SK-N-SH (cell line): Measurements from ENCODE around the gene DDIT3.

Experiments
- CHD2 ChIP-seq: fragments of 150-350 bp; IDR thresholded peaks from 2 replicates; pipeline ENCODE4 v1.6.1; 2018; ENCODE audit warnings: low read length; ENCODE audit not compliant: partially characterized antibody
- EP300 ChIP-seq, 2 experiments: IDR thresholded peaks; 2 replicates each; pipeline versions ENCODE4 v1.4.0 to v1.6.1; 2012; ENCODE audit warnings: borderline replicate concordance in 1 of 2, low read depth in 1 of 2, low read length in 1 of 2
- EZH2phosphoT487 ChIP-seq: fragments of 200-600 bp; sonication (generic); IDR thresholded peaks from 2 replicates; pipeline ENCODE4 v1.6.1; 2017; ENCODE audit warnings: low read depth, mixed run types, mild to moderate bottlenecking, antibody characterized with exemption, moderate library complexity, borderline replicate concordance
- POLR2AphosphoS5 ChIP-seq: IDR thresholded peaks from 2 replicates; pipeline ENCODE4 v1.6.1; 2012; ENCODE audit warnings: low read depth, low read length
- TAF1 ChIP-seq: IDR thresholded peaks from 2 replicates; pipeline ENCODE4 v1.6.1; 2012; ENCODE audit warnings: low read depth, mild to moderate bottlenecking, low read length, moderate library complexity, borderline replicate concordance
- TEAD4 ChIP-seq: IDR thresholded peaks from 2 replicates; pipeline ENCODE4 v1.4.0; 2012; ENCODE audit warnings: mild to moderate bottlenecking, borderline replicate concordance; ENCODE audit not compliant: insufficient read depth
- YY1 ChIP-seq: IDR thresholded peaks from 2 replicates; pipeline ENCODE4 v1.4.0; 2012; ENCODE audit warnings: low read depth, mild to moderate bottlenecking
- TF ChIP-seq, protein P1 (sequence below): fragments of 200-600 bp; sonication (generic); IDR thresholded peaks from 2 replicates; pipeline ENCODE4 v1.6.1; 2017; ENCODE audit warnings: antibody characterized with exemption, mild to moderate bottlenecking, moderate library complexity
- TF ChIP-seq, protein P2 (sequence below): IDR thresholded peaks from 2 replicates; pipeline ENCODE4 v1.6.1; 2012; ENCODE audit warnings: mild to moderate bottlenecking, low read depth, low read length, moderate library complexity
- TF ChIP-seq, protein P3 (sequence below): IDR thresholded peaks from 2 replicates; pipeline ENCODE4 v1.4.0; 2012; ENCODE audit warnings: low read depth, borderline replicate concordance

DNA sequence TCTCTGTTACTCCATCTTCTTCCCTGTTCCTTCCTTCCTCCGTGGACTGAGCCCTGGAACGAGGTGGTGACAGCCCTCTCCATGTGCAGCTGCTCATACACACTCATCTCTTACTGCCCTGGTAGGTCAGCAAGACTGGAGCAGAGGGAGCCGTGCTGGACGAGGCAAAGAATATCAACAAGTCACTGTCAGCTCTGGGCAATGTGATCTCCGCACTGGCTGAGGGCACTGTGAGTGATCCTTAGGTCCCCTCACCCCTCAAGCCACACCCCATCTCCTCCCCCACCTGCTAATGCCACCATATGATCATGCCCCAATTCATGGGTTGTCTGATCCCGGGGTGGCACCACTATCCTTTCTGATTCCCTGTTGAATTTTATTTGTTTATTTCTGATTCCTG lies 48.5 kb upstream of the DDIT3 start:
- TF ChIP-seq EZH2phosphoT487 (no peak), TAF1 (no peak), POLR2AphosphoS5 (no peak), EP300 (IDR thresholded peaks at IDR 0.05; ENCODE audit: borderline replicate concordance in 1 of 2, low read depth in 1 of 2, low read length in 1 of 2) (no peak), YY1 (no peak), CHD2 (no peak), TEAD4 (no peak)
- TF ChIP-seq, protein P1, sequence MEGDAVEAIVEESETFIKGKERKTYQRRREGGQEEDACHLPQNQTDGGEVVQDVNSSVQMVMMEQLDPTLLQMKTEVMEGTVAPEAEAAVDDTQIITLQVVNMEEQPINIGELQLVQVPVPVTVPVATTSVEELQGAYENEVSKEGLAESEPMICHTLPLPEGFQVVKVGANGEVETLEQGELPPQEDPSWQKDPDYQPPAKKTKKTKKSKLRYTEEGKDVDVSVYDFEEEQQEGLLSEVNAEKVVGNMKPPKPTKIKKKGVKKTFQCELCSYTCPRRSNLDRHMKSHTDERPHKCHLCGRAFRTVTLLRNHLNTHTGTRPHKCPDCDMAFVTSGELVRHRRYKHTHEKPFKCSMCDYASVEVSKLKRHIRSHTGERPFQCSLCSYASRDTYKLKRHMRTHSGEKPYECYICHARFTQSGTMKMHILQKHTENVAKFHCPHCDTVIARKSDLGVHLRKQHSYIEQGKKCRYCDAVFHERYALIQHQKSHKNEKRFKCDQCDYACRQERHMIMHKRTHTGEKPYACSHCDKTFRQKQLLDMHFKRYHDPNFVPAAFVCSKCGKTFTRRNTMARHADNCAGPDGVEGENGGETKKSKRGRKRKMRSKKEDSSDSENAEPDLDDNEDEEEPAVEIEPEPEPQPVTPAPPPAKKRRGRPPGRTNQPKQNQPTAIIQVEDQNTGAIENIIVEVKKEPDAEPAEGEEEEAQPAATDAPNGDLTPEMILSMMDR: no peak
- TF ChIP-seq, protein P2, sequence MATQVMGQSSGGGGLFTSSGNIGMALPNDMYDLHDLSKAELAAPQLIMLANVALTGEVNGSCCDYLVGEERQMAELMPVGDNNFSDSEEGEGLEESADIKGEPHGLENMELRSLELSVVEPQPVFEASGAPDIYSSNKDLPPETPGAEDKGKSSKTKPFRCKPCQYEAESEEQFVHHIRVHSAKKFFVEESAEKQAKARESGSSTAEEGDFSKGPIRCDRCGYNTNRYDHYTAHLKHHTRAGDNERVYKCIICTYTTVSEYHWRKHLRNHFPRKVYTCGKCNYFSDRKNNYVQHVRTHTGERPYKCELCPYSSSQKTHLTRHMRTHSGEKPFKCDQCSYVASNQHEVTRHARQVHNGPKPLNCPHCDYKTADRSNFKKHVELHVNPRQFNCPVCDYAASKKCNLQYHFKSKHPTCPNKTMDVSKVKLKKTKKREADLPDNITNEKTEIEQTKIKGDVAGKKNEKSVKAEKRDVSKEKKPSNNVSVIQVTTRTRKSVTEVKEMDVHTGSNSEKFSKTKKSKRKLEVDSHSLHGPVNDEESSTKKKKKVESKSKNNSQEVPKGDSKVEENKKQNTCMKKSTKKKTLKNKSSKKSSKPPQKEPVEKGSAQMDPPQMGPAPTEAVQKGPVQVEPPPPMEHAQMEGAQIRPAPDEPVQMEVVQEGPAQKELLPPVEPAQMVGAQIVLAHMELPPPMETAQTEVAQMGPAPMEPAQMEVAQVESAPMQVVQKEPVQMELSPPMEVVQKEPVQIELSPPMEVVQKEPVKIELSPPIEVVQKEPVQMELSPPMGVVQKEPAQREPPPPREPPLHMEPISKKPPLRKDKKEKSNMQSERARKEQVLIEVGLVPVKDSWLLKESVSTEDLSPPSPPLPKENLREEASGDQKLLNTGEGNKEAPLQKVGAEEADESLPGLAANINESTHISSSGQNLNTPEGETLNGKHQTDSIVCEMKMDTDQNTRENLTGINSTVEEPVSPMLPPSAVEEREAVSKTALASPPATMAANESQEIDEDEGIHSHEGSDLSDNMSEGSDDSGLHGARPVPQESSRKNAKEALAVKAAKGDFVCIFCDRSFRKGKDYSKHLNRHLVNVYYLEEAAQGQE: no peak
- TF ChIP-seq, protein P3, sequence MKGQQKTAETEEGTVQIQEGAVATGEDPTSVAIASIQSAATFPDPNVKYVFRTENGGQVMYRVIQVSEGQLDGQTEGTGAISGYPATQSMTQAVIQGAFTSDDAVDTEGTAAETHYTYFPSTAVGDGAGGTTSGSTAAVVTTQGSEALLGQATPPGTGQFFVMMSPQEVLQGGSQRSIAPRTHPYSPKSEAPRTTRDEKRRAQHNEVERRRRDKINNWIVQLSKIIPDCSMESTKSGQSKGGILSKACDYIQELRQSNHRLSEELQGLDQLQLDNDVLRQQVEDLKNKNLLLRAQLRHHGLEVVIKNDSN: no peak
